Uterus (tissue), 4 donors: ENCODE data around the gene CIBAR2. TPM values are rescaled to one million over a fixed set of nuclear protein-coding genes. Genes with fewer than 3 reads are reported as not detected.
A peak's percentile ranks its signal among the peaks of the same experiment; 100 is the strongest.

Experiments used
- DNase-seq, 2 donors: peaks; one replicate each; pipeline ENCODE4 v3.0.0-alpha.2; 2019 to 2020
- H3K27ac ChIP-seq, 2 donors: fragments of 200-600 bp; sonication (generic); 1 replicate in 1 of 2; 2 replicates in 1 of 2; pipeline ENCODE4 v1.5.1; 2016 to 2018
- H3K27me3 ChIP-seq, 2 donors: fragments of 200-600 bp; sonication (generic); one replicate each; pipeline ENCODE4 v1.5.1; 2018 to 2019; ENCODE audit warnings: control low read depth in 1 of 2
- H3K36me3 ChIP-seq, 2 donors: fragments of 200-600 bp; sonication (generic); one replicate each; pipeline ENCODE4 v1.5.1; 2019; ENCODE audit warnings: control low read depth in 1 of 2
- H3K4me1 ChIP-seq, 2 donors: fragments of 200-600 bp; sonication (generic); one replicate each; pipeline ENCODE4 v1.5.1; 2018 to 2019; ENCODE audit warnings: control low read depth in 1 of 2
- H3K4me3 ChIP-seq, 2 donors: fragments of 200-600 bp; sonication (generic); 1 replicate in 1 of 2; 2 replicates in 1 of 2; pipeline ENCODE4 v1.5.1; 2018 to 2019; ENCODE audit warnings: mild to moderate bottlenecking in 1 of 2
- H3K9me3 ChIP-seq, 2 donors: fragments of 200-600 bp; sonication (generic); one replicate each; pipeline ENCODE4 v1.5.1; 2019; ENCODE audit warnings: control low read depth in 1 of 2
- CTCF ChIP-seq, 4 experiments: fragments of 200-600 bp in 2 of 4; fragments of 450-650 bp in 2 of 4; sonication (generic) in 2 of 4; IDR thresholded peaks; one replicate each; pipeline ENCODE4 v1.5.1; 2016 to 2019; ENCODE audit warnings: antibody characterized with exemption in 4 of 4, mild to moderate bottlenecking in 2 of 4, moderate library complexity in 1 of 4
- POLR2A ChIP-seq, 2 donors: fragments of 450-650 bp; IDR thresholded peaks; one replicate each; pipeline ENCODE4 v1.6.1; 2016; ENCODE audit warnings: antibody characterized with exemption in 2 of 2, mild to moderate bottlenecking in 1 of 2, moderate library complexity in 1 of 2
- intact Hi-C: fragments of 100-400 bp; cut with DNase I; formaldehyde crosslinking; loops from one replicate; pipeline ENCODE4 v1.15.1; 2023; ENCODE audit warnings: low total_unique reads
- total RNA-seq, 4 donors: library from RNA; depleted of rRNA in 3 of 4; stranded (reverse); fragments of >200 nt in 3 of 4; gene quantifications; one replicate each; pipeline versions ENCODE4 v1.1.0 to v1.2.4, GENCODE V29; 2014 to 2023
- donor health status: DM: yes; HTN: yes; CAD: no.

The CIBAR2 gene
- total RNA-seq, 4 donors from 2014 or later, result 2.4 TPM; not detected in 3

GRCh38 chr16:85049706-85050305, 62.5 kb downstream of the CIBAR2 start:
- no peaks in the 10 kb centered on the region for H3K9me3 ChIP-seq
- no peak overlapping the region for H3K4me3 ChIP-seq
- intact Hi-C loops, result no loop called here
- H3K27ac ChIP-seq, result peak overlapping the region; percentile 80 to 91
- no peaks in the 10 kb centered on the region for H3K36me3 ChIP-seq
- no peak for TF ChIP-seq CTCF (IDR thresholded peaks at IDR 0.05)
- TF ChIP-seq POLR2A (IDR thresholded peaks at IDR 0.05), result no peak
- H3K27me3 ChIP-seq, result no peaks in the 10 kb centered on the region
- no peak for DNase-seq
- H3K4me1 ChIP-seq, result no peaks in the 10 kb centered on the region

GRCh38 chr16:85048921-85049562, 63.2 kb downstream of the CIBAR2 start:
- Histone ChIP-seq H3K36me3 (no peaks in the 10 kb centered on the region), H3K27ac (no peak overlapping the region), H3K4me1 (no peaks in the 10 kb centered on the region), H3K9me3 (no peaks in the 10 kb centered on the region), H3K27me3 (no peaks in the 10 kb centered on the region), H3K4me3 (no peak overlapping the region)
- TF ChIP-seq CTCF (IDR thresholded peaks at IDR 0.05) (no peak), POLR2A (IDR thresholded peaks at IDR 0.05) (no peak)
- intact Hi-C loops, result no loop called here
- DNase-seq, result no peak

Other genes starting within 250 kb of the CIBAR2 start
- gene ZDHHC7, start 100.9 kb downstream of the CIBAR2 start, total RNA-seq, result 10 to 100 TPM; 16.5 to 50.2 (median 39.1) TPM
- 10 to 100 TPM in 1 of 4 donors, 1 to 10 TPM in 3; 4.7 to 17.3 (median 9.4) TPM for gene KIAA0513, start 84.7 kb downstream of the CIBAR2 start, total RNA-seq